Bronchial epithelial cell (primary cell): ENCODE data around the gene POMC. TPM values are rescaled to one million over a fixed set of nuclear protein-coding genes. Genes with fewer than 3 reads are reported as not detected.

Source experiments
- DNase-seq: peaks from one replicate; pipeline ENCODE4 v3.0.0-alpha.2; 2010; ENCODE audit warnings: low read depth
- FAIRE-seq: peaks from 2 replicates; lab custom pipeline; 2011; peaks lifted over from hg19 to GRCh38; lab: Jason Lieb, UNC
- H3K27me3 ChIP-seq: 2 replicates; pipeline ENCODE4 v1.5.1; 2011; ENCODE audit warnings: low read length; ENCODE audit not compliant: control insufficient read depth, insufficient read depth
- H3K36me3 ChIP-seq: 2 replicates; pipeline ENCODE4 v1.5.1; 2011; ENCODE audit warnings: low read length; ENCODE audit not compliant: control insufficient read depth, insufficient read depth
- H3K4me3 ChIP-seq: 2 replicates; pipeline ENCODE4 v1.5.1; 2011; ENCODE audit warnings: mild to moderate bottlenecking, low read depth, low read length, control low read depth
- CTCF ChIP-seq: IDR thresholded peaks from 2 replicates; pipeline ENCODE4 v1.5.1; 2011; ENCODE audit warnings: mild to moderate bottlenecking, moderate library complexity, low read length, control low read depth, inconsistent platforms; ENCODE audit not compliant: insufficient read depth, severe bottlenecking
- total RNA-seq: library from RNA; depleted of rRNA; stranded (reverse); fragments of >200 nt; gene quantifications from 2 replicates; pipeline ENCODE4 v1.2.1, GENCODE V29; 2014

The POMC gene
- total RNA-seq, 1 donor from 2014 or later = 0.26 TPM

- DNase-seq (no peak), FAIRE-seq (peak; percentile 73)
- no peak overlapping the region for H3K4me3 ChIP-seq
- no peaks in the 10 kb centered on the region for H3K36me3 ChIP-seq
- H3K27me3 ChIP-seq = no peaks in the 10 kb centered on the region
- TF ChIP-seq CTCF = no peak
Observed at GRCh38 chr2:25123682-25124081, 44.7 kb downstream of the POMC start.

GRCh38 chr2:25122367-25122766, 46.0 kb downstream of the POMC start:
- H3K4me3 ChIP-seq = no peak overlapping the region
- H3K27me3 ChIP-seq = no peaks in the 10 kb centered on the region
- H3K36me3 ChIP-seq = no peaks in the 10 kb centered on the region
- DNase-seq (no peak), FAIRE-seq (no peak)
- no peak for TF ChIP-seq CTCF

- no peak for DNase-seq
- TF ChIP-seq CTCF = no peak
- no peaks in the 10 kb centered on the region for H3K36me3 ChIP-seq
- H3K4me3 ChIP-seq = no peak overlapping the region
- FAIRE-seq = no peak
- H3K27me3 ChIP-seq = no peaks in the 10 kb centered on the region
Observed at GRCh38 chr2:25119263-25119662, 49.1 kb downstream of the POMC start.

- FAIRE-seq (no peak), DNase-seq (no peak)
- no peak overlapping the region for H3K4me3 ChIP-seq
- TF ChIP-seq CTCF = no peak
- H3K27me3 ChIP-seq = no peaks in the 10 kb centered on the region
- no peaks in the 10 kb centered on the region for H3K36me3 ChIP-seq
Observed at GRCh38 chr2:25116956-25117355, 51.4 kb downstream of the POMC start.

GRCh38 chr2:25115902-25116301, 52.5 kb downstream of the POMC start:
- H3K27me3 ChIP-seq = no peaks in the 10 kb centered on the region
- FAIRE-seq = no peak
- DNase-seq = no peak
- no peak for TF ChIP-seq CTCF
- no peak overlapping the region for H3K4me3 ChIP-seq
- H3K36me3 ChIP-seq = no peaks in the 10 kb centered on the region

GRCh38 chr2:25115249-25115883, 53.0 kb downstream of the POMC start:
- no peak overlapping the region for H3K4me3 ChIP-seq
- H3K27me3 ChIP-seq = no peaks in the 10 kb centered on the region
- peak; percentile 32 for FAIRE-seq
- no peak for TF ChIP-seq CTCF
- no peak for DNase-seq
- no peaks in the 10 kb centered on the region for H3K36me3 ChIP-seq
